ENCODE data around the gene CMSS1.

Gene CMSS1

DNA sequence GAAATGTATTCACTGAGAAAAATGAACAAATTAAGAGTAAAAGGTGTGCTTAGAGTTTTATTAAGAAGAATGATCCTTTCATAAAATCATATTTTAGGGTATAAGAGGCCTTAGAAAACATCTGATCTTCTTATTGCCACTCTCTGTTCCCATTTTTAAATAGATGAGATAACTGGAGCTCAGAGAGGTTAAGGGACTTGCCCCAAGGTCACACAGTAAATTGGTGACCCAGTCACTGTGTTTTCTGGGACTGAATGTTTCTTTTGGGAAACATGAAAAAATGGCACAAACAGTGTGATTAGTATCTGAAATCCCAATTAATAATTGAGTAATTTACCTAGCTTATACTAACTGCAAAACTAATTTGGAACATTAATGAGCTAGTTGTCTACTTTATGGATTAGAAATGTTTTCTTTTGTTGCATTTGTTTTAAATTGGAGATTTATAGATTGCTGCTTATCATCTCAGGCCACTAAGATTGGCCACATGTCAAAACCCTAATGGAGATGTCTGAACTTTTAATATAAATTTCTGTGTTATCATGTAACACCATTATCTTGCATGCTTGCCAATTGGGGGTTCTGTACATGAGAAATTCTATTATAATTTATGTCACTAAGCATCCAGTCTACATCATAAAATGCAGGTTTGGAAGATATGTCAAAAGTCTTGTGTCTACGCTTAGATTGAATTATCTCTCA is 64.9 kb downstream of the CMSS1 start:
- Histone ChIP-seq H3K27me3 (ENCODE audit: control insufficient read depth, insufficient read depth, low read length) (no peaks in the 10 kb centered on the region), H3K9ac (ENCODE audit: low read length) (no peak overlapping the region), H3K36me3 (ENCODE audit: control insufficient read depth, insufficient read depth, low read length) (no peaks in the 10 kb centered on the region), H3K4me3 (ENCODE audit: low read length) (no peak overlapping the region), H3K4me1 (ENCODE audit: control insufficient read depth, insufficient read depth, low read length) (peaks cover 15% of the 10 kb centered on the region), H3K9me3 (ENCODE audit: control insufficient read depth, low read length) (no peaks in the 10 kb centered on the region)

DNA sequence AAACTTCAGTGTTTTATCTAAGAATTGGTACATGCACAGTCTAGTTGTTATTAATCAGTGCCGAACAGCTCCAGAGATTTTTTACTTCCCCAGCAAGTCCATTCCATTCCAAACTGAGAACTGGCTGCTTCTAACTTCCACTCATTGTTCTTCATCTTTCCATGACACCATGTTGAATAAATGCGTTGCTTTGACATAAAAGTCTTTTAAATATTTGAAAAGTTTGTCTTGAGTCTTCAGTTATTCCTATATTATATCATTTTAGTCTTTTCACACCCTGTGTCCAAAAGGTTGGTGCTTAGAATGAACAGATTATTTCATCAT is 65.4 kb downstream of the CMSS1 start:
- H3K36me3 ChIP-seq (ENCODE audit: control insufficient read depth, insufficient read depth, low read length), result no peaks in the 10 kb centered on the region

DNA sequence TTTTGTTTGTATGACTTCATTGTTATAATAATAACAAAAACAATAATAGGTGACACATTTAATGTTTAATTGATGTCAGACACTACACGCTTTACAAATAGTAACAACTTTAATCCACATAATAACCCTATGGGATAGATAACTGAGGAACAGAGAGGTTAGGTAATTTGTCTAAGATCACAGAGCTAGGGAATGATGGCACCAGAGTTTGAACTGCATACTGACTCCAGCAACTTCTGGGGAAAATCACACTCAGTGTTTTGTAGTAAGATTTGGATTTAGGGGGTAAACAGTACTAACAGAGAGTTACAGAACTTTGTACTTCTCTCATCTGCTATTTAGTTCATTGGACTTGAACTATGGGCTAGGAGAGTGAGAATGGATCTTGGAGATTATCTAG is 66.0 kb downstream of the CMSS1 start:
- Histone ChIP-seq H3K4me1 (ENCODE audit: control insufficient read depth, insufficient read depth, low read length) (peaks cover 15% of the 10 kb centered on the region), H3K4me3 (ENCODE audit: low read length) (no peak overlapping the region), H3K9ac (ENCODE audit: low read length) (no peak overlapping the region), H3K9me3 (ENCODE audit: control insufficient read depth, low read length) (no peaks in the 10 kb centered on the region), H3K36me3 (ENCODE audit: control insufficient read depth, insufficient read depth, low read length) (no peaks in the 10 kb centered on the region), H3K27me3 (ENCODE audit: control insufficient read depth, insufficient read depth, low read length) (no peaks in the 10 kb centered on the region)

More for the DNA sequence above, 65.4 kb downstream of the CMSS1 start:
- Histone ChIP-seq H3K4me3 (ENCODE audit: low read length) (no peak overlapping the region), H3K27me3 (ENCODE audit: control insufficient read depth, insufficient read depth, low read length) (no peaks in the 10 kb centered on the region), H3K9me3 (ENCODE audit: control insufficient read depth, low read length) (no peaks in the 10 kb centered on the region), H3K9ac (ENCODE audit: low read length) (no peak overlapping the region), H3K4me1 (ENCODE audit: control insufficient read depth, insufficient read depth, low read length) (peaks cover 15% of the 10 kb centered on the region)

DNA sequence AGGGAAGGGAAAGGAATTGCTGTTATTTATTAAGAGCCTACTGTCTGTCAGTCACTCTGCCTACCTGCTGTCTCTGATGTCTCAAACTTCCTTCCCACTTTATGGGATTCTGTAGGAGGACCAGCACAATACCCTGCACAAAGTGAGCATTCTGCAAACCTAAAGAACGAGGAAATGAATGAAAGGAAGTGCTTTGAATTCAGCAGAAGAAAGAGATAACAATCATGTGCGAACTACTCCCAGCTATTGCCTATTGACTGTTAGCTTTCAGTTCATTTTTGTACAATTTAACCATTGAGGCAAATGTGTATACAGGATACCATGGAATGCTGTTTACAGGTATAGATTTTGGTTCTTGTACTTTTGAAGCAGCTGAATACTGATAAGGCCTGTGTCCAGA is 66.8 kb downstream of the CMSS1 start:
- Histone ChIP-seq H3K4me3 (ENCODE audit: low read length) (no peak overlapping the region), H3K27me3 (ENCODE audit: control insufficient read depth, insufficient read depth, low read length) (no peaks in the 10 kb centered on the region), H3K9me3 (ENCODE audit: control insufficient read depth, low read length) (no peaks in the 10 kb centered on the region), H3K36me3 (ENCODE audit: control insufficient read depth, insufficient read depth, low read length) (no peaks in the 10 kb centered on the region), H3K9ac (ENCODE audit: low read length) (no peak overlapping the region), H3K4me1 (ENCODE audit: control insufficient read depth, insufficient read depth, low read length) (peaks cover 15% of the 10 kb centered on the region)

DNA sequence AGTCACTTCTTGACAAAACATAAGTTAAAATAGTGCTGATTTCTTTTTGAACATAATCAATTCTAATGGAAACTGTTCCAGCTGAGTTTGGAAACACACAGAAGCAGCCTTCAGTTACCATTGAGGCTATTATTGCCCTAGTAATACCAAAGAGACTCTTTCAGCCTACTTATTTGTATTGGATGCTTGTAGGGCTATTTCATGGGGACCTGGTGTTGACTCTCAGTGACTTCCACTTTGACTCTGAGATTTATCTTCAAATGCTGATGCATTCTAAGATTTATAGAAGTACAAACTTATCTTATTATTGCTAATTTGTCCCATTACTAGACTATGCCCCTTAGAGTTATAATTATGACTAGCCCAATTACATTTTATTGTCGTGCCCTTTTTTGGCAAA is 67.4 kb downstream of the CMSS1 start:
- Histone ChIP-seq H3K9ac (ENCODE audit: low read length) (no peak overlapping the region), H3K36me3 (ENCODE audit: control insufficient read depth, insufficient read depth, low read length) (no peaks in the 10 kb centered on the region), H3K4me1 (ENCODE audit: control insufficient read depth, insufficient read depth, low read length) (peaks cover 15% of the 10 kb centered on the region), H3K27me3 (ENCODE audit: control insufficient read depth, insufficient read depth, low read length) (no peaks in the 10 kb centered on the region), H3K4me3 (ENCODE audit: low read length) (no peak overlapping the region), H3K9me3 (ENCODE audit: control insufficient read depth, low read length) (no peaks in the 10 kb centered on the region)

DNA sequence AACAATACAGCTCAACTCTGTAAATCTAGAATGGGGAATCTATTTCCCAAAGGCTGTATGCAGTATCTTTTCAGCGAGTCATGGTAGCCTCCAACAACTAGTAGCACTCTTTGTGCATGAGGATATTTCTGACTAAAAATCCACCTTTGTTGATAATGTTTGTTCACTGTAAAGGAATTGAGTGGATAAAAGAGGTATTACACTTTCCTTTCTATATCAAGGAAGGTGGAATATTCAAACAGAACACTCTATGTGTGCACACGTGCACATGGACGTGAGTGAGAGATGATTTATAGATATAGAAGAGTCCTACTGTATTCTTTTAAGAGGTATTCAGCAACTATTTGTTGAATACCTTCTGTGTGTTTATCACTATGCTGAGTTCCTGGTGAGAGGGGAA is 68.2 kb downstream of the CMSS1 start:
- H3K27me3 ChIP-seq (ENCODE audit: control insufficient read depth, insufficient read depth, low read length), result no peaks in the 10 kb centered on the region
- no peak overlapping the region for H3K9ac ChIP-seq (ENCODE audit: low read length)
- H3K4me3 ChIP-seq (ENCODE audit: low read length), result no peak overlapping the region
- no peaks in the 10 kb centered on the region for H3K36me3 ChIP-seq (ENCODE audit: control insufficient read depth, insufficient read depth, low read length)
- H3K9me3 ChIP-seq (ENCODE audit: control insufficient read depth, low read length), result no peaks in the 10 kb centered on the region
- peaks cover 15% of the 10 kb centered on the region for H3K4me1 ChIP-seq (ENCODE audit: control insufficient read depth, insufficient read depth, low read length)

DNA sequence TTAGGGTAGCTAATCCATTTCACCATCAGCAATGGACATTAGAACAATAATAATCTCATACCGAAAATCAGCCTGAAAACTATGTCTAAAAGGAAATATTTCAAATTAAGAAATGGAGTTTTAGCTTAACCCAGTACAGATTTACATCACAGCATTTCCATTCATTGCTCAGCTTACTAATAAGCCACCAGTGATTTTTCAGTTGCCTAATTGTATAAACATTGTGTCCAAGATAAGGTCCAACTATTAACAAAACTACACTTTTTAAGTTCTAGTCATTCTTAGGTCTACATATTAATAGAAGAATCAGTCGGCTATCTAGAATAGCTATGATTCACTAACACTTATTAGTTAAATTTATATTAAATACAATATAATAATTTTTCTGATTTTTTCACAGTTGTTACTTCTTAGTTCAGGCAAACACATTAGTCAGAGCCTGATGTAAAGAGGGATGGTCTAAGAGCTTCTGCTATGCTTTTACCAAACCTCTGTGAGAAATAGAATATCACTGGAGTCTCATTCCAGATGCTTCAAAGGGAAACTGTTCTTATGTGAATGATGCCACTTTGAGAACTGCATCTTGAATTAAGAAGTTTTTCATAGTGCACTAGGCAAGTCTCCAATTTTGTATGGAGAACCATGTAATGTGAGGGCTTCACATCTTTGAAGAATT is 74.1 kb downstream of the CMSS1 start:
- no peak overlapping the region for H3K9ac ChIP-seq (ENCODE audit: low read length)
- no peak overlapping the region for H3K4me3 ChIP-seq (ENCODE audit: low read length)
- H3K27me3 ChIP-seq (ENCODE audit: control insufficient read depth, insufficient read depth, low read length), result no peaks in the 10 kb centered on the region
- no peaks in the 10 kb centered on the region for H3K9me3 ChIP-seq (ENCODE audit: control insufficient read depth, low read length)
- H3K36me3 ChIP-seq (ENCODE audit: control insufficient read depth, insufficient read depth, low read length), result no peaks in the 10 kb centered on the region
- no peaks in the 10 kb centered on the region for H3K4me1 ChIP-seq (ENCODE audit: control insufficient read depth, insufficient read depth, low read length)

DNA sequence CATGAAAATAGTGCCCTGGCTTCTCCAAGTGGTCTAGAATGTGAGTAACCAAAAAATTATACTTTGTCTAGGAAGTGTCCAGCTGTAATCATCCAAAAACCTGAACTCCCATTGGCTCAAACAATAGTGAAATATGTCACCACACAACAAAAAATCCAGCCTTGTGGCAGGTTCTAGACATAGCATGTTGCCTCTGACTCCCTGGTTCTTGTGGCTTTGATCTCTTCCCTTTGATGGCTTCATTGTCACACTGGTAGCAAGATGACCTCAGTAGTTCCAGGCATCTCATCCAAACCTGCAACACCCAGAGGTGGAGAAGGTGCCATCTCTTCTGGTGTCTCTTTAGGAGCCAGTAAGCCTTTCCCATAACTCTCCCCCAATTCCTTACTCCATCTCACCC is 74.7 kb downstream of the CMSS1 start:
- Histone ChIP-seq H3K9ac (ENCODE audit: low read length) (no peak overlapping the region), H3K9me3 (ENCODE audit: control insufficient read depth, low read length) (no peaks in the 10 kb centered on the region), H3K27me3 (ENCODE audit: control insufficient read depth, insufficient read depth, low read length) (no peaks in the 10 kb centered on the region), H3K4me1 (ENCODE audit: control insufficient read depth, insufficient read depth, low read length) (no peaks in the 10 kb centered on the region), H3K36me3 (ENCODE audit: control insufficient read depth, insufficient read depth, low read length) (no peaks in the 10 kb centered on the region), H3K4me3 (ENCODE audit: low read length) (no peak overlapping the region)

DNA sequence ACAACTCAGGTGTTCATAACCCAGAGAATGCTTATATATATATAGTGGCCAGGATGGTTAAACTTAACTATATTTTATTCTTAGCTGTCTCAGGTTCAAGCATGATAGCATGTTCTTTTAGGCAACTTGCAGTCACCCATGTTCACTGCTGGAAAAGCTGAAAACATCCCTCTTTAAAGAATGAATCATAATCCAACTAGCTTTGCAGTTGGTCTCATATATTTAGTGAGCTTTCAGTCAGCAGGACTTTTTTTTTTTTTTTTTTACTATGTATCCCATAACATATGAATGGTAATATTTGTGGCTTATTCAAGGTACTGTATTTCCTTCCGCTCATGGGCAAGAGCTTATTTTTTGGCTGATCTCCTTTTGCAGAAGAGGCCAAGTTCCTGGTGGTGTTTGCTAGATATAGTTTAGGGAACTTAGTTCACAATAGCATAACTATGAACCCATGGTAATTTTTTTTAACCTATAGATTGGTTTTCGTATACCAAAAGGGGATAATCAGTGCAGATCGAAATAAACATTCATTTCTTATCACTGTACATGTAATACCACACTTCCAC is 77.6 kb downstream of the CMSS1 start:
- no peaks in the 10 kb centered on the region for H3K9me3 ChIP-seq (ENCODE audit: control insufficient read depth, low read length)
- no peak overlapping the region for H3K9ac ChIP-seq (ENCODE audit: low read length)
- no peaks in the 10 kb centered on the region for H3K36me3 ChIP-seq (ENCODE audit: control insufficient read depth, insufficient read depth, low read length)
- no peaks in the 10 kb centered on the region for H3K27me3 ChIP-seq (ENCODE audit: control insufficient read depth, insufficient read depth, low read length)
- no peaks in the 10 kb centered on the region for H3K4me1 ChIP-seq (ENCODE audit: control insufficient read depth, insufficient read depth, low read length)
- H3K4me3 ChIP-seq (ENCODE audit: low read length), result no peak overlapping the region

DNA sequence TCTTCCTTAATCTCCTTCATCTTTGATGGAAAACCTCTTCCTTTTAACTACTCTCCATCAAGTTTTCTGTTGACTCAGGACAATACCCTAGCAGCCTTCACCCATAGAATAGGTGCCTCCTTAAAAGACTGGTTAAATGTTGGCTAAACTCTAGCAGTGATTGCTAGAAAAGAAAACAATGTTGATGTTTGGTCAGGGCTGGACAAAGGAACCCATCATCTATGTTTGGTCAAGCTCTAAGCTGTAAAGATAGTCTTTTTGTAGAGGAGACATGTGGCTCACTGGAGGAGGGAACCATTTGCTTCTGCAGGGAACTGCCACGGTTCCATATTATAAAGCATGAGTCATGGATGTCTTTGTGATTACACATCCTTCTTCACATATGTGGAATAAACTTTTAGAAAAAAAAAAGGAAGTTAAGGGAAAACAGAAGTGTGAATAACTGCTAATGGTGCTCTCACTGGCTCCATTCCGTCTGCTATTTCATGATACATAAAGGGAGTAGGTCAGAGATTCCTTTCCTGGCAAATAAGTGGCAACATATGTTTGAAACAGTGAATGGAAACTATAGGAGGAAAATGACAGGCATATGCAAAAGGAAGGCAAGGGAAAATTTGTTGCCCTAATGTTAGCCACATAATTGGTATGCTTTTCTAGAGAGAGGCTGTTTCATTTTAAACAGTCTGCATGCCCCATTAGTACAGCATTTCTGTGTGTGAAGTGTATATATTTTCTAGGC is 78.2 kb downstream of the CMSS1 start:
- Histone ChIP-seq H3K4me1 (ENCODE audit: control insufficient read depth, insufficient read depth, low read length) (peaks cover 4% of the 10 kb centered on the region), H3K36me3 (ENCODE audit: control insufficient read depth, insufficient read depth, low read length) (no peaks in the 10 kb centered on the region), H3K9me3 (ENCODE audit: control insufficient read depth, low read length) (no peaks in the 10 kb centered on the region), H3K4me3 (ENCODE audit: low read length) (no peak overlapping the region), H3K9ac (ENCODE audit: low read length) (no peak overlapping the region), H3K27me3 (ENCODE audit: control insufficient read depth, insufficient read depth, low read length) (no peaks in the 10 kb centered on the region)

DNA sequence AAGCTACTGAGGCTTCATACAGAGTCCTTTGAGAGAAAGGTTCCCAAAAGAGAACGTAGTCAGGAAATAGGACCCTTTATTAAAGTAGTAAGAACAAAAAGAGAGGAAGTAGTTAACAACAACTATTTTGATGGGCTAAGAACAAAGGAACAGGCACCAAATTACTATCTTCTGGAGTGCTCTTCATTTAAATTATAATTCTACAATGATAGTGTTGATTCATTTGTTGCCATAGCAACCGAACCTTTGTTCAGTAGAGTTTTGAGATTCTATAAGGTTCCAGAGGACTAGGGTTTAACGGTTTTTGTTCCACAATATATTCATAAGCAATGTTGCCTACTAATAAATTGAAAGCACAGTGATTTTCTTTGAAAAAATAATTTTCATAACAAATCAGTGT is 78.8 kb downstream of the CMSS1 start:
- Histone ChIP-seq H3K27me3 (ENCODE audit: control insufficient read depth, insufficient read depth, low read length) (no peaks in the 10 kb centered on the region), H3K4me1 (ENCODE audit: control insufficient read depth, insufficient read depth, low read length) (peaks cover 9% of the 10 kb centered on the region), H3K9ac (ENCODE audit: low read length) (no peak overlapping the region), H3K9me3 (ENCODE audit: control insufficient read depth, low read length) (no peaks in the 10 kb centered on the region), H3K36me3 (ENCODE audit: control insufficient read depth, insufficient read depth, low read length) (no peaks in the 10 kb centered on the region), H3K4me3 (ENCODE audit: low read length) (no peak overlapping the region)

DNA sequence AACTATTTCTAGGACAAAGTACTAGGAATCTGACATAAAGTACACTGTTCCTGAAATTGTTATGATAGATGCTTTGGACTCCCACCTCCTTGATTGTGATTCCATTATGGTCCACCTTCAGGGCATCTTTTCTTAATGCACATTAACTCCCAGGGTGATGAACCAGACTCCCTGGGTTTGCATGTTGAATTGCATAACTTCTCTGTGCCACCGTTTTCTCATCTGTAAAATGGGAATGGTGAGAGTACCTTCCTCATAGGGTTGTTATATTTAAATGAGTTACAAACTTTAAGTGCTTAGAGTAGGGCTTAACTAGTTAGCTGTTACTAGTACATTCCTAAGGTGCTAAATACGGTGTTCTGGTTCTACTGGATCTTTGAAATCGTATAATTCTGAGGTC is 81.9 kb downstream of the CMSS1 start:
- Histone ChIP-seq H3K4me3 (ENCODE audit: low read length) (no peak overlapping the region), H3K9me3 (ENCODE audit: control insufficient read depth, low read length) (no peaks in the 10 kb centered on the region), H3K9ac (ENCODE audit: low read length) (no peak overlapping the region), H3K27me3 (ENCODE audit: control insufficient read depth, insufficient read depth, low read length) (no peaks in the 10 kb centered on the region), H3K36me3 (ENCODE audit: control insufficient read depth, insufficient read depth, low read length) (no peaks in the 10 kb centered on the region), H3K4me1 (ENCODE audit: control insufficient read depth, insufficient read depth, low read length) (peaks cover 9% of the 10 kb centered on the region)
